H9 (cell line): ENCODE results near the gene PBX1. TPM values are rescaled to one million over a fixed set of nuclear protein-coding genes. Genes with fewer than 3 reads are reported as not detected.
A peak's percentile ranks its signal among the peaks of the same experiment; 100 is the strongest.

ENCODE experiments used
- DNase-seq: peaks from one replicate; pipeline ENCODE4 v3.0.0-alpha.2; 2017
- H2AFZ ChIP-seq: one replicate; pipeline ENCODE4 v1.6.1; 2013; ENCODE audit warnings: mild to moderate bottlenecking, low read length, control low read depth, moderate library complexity
- H2AK5ac ChIP-seq: 2 replicates; pipeline ENCODE4 v1.6.1; 2013; ENCODE audit warnings: low read length, control low read depth, mixed read lengths; ENCODE audit not compliant: insufficient read length
- H2BK120ac ChIP-seq: one replicate; pipeline ENCODE4 v1.6.1; 2013; ENCODE audit warnings: low read depth, mild to moderate bottlenecking, low read length, control low read depth, inconsistent platforms; ENCODE audit not compliant: poor library complexity, severe bottlenecking
- H2BK12ac ChIP-seq: 2 replicates; pipeline ENCODE4 v1.6.1; 2013; ENCODE audit warnings: low read length, control low read depth, mixed read lengths, low read depth; ENCODE audit not compliant: insufficient read length
- H2BK15ac ChIP-seq: 2 replicates; pipeline ENCODE4 v1.6.1; 2013; ENCODE audit warnings: low read depth, low read length, control low read depth
- H2BK20ac ChIP-seq: one replicate; pipeline ENCODE4 v1.6.1; 2013; ENCODE audit warnings: low read depth, mild to moderate bottlenecking, low read length, control low read depth, inconsistent platforms; ENCODE audit not compliant: poor library complexity, severe bottlenecking
- H2BK5ac ChIP-seq: 2 replicates; pipeline ENCODE4 v1.6.1; 2013; ENCODE audit warnings: low read length, control low read depth, mixed read lengths; ENCODE audit not compliant: insufficient read length
- H3K14ac ChIP-seq: 2 replicates; pipeline ENCODE4 v1.6.1; 2013; ENCODE audit warnings: low read length, control low read depth; ENCODE audit not compliant: insufficient read depth
- H3K18ac ChIP-seq: 2 replicates; pipeline ENCODE4 v1.6.1; 2013; ENCODE audit warnings: low read depth, mild to moderate bottlenecking, mixed read lengths, low read length, control low read depth; ENCODE audit not compliant: insufficient read length
- H3K23ac ChIP-seq: 2 replicates; pipeline ENCODE4 v1.6.1; 2013; ENCODE audit warnings: low read length, control low read depth, mixed read lengths, low read depth; ENCODE audit not compliant: insufficient read length
- H3K23me2 ChIP-seq: 2 replicates; pipeline ENCODE4 v1.6.1; 2013; ENCODE audit warnings: low read depth, mild to moderate bottlenecking, mixed read lengths, low read length, control low read depth; ENCODE audit not compliant: insufficient read length, poor library complexity, severe bottlenecking
- H3K27ac ChIP-seq: 2 replicates; pipeline ENCODE4 v1.5.1; 2013; ENCODE audit warnings: low read length, control low read depth, mixed read lengths, low read depth; ENCODE audit not compliant: insufficient read length
- H3K27me3 ChIP-seq: 2 replicates; pipeline ENCODE4 v1.6.1; 2013; ENCODE audit warnings: low read length, control low read depth, inconsistent platforms; ENCODE audit not compliant: insufficient read depth
- H3K4ac ChIP-seq: 2 replicates; pipeline ENCODE4 v1.6.1; 2013; ENCODE audit warnings: low read depth, mild to moderate bottlenecking, control low read depth, inconsistent platforms, low read length, moderate library complexity
- H3K4me1 ChIP-seq: 2 replicates; pipeline ENCODE4 v1.6.1; 2013; ENCODE audit warnings: low read length, control low read depth, inconsistent platforms; ENCODE audit not compliant: insufficient read depth
- H3K4me2 ChIP-seq: 2 replicates; pipeline ENCODE4 v1.6.1; 2013; ENCODE audit warnings: low read length, control low read depth, mixed read lengths; ENCODE audit not compliant: insufficient read length, insufficient read depth
- H3K56ac ChIP-seq: 2 replicates; pipeline ENCODE4 v1.6.1; 2013; ENCODE audit warnings: low read depth, mild to moderate bottlenecking, mixed read lengths, low read length, control low read depth; ENCODE audit not compliant: insufficient read length
- H3K79me1 ChIP-seq: 2 replicates; pipeline ENCODE4 v1.6.1; 2013; ENCODE audit warnings: low read depth, mild to moderate bottlenecking, moderate library complexity, low read length, control low read depth, inconsistent platforms; ENCODE audit not compliant: insufficient read depth, poor library complexity, severe bottlenecking
- H3K79me2 ChIP-seq: 2 replicates; pipeline ENCODE4 v1.6.1; 2013; ENCODE audit warnings: low read length, control low read depth, inconsistent platforms; ENCODE audit not compliant: insufficient read depth
- H3K9ac ChIP-seq: 2 replicates; pipeline ENCODE4 v1.6.1; 2013; ENCODE audit warnings: low read length, control low read depth, mixed read lengths; ENCODE audit not compliant: insufficient read length; ENCODE audit errors: extremely low read depth
- H3K9me3 ChIP-seq: one replicate; pipeline ENCODE4 v1.6.1; 2013; ENCODE audit warnings: low read depth, low read length, inconsistent platforms; ENCODE audit not compliant: control insufficient read depth
- H3T11ph ChIP-seq: one replicate; pipeline ENCODE4 v1.6.1; 2013; ENCODE audit warnings: mild to moderate bottlenecking, low read length, control low read depth, inconsistent platforms
- H4K20me1 ChIP-seq: one replicate; pipeline ENCODE4 v1.6.1; 2013; ENCODE audit not compliant: control insufficient read depth, insufficient read length, insufficient read depth
- H4K5ac ChIP-seq: 2 replicates; pipeline ENCODE4 v1.6.1; 2013; ENCODE audit warnings: low read depth, mild to moderate bottlenecking, mixed read lengths, low read length, control low read depth; ENCODE audit not compliant: insufficient read length
- H4K8ac ChIP-seq: replicated peaks from 2 replicates; pipeline ENCODE4 v1.6.1; 2013; ENCODE audit warnings: low read length, control low read depth, mixed read lengths, low read depth; ENCODE audit not compliant: insufficient read length
- H4K91ac ChIP-seq: 2 replicates; pipeline ENCODE4 v1.6.1; 2013; ENCODE audit warnings: low read depth, mild to moderate bottlenecking, moderate library complexity, mixed read lengths, low read length, control low read depth; ENCODE audit not compliant: insufficient read length
- H3K27ac Mint-ChIP-seq, 3 experiments: 2 replicates in 2 of 3; 3 replicates in 1 of 3; pipeline ENCODE4 v1.8.0; 2020 to 2021; ENCODE audit warnings: mixed read lengths in 3 of 3, mild to moderate bottlenecking in 1 of 3, moderate library complexity in 1 of 3
- H3K27me3 Mint-ChIP-seq: 2 replicates; pipeline ENCODE4 v1.8.0; 2021; ENCODE audit warnings: low read depth, mild to moderate bottlenecking, moderate library complexity, mixed read lengths
- H3K36me3 Mint-ChIP-seq, 3 experiments: 2 replicates in 2 of 3; 3 replicates in 1 of 3; pipeline ENCODE4 v1.8.0; 2020 to 2021; ENCODE audit warnings: low read depth in 3 of 3, mixed read lengths in 3 of 3; ENCODE audit not compliant: insufficient read depth in 1 of 3
- H3K4me1 Mint-ChIP-seq, 2 experiments: 2 replicates each; pipeline ENCODE4 v1.8.0; 2020; ENCODE audit warnings: mixed read lengths in 2 of 2
- H3K4me3 Mint-ChIP-seq, 2 experiments: 2 replicates in 1 of 2; 3 replicates in 1 of 2; pipeline ENCODE4 v1.8.0; 2020 to 2021; ENCODE audit warnings: mild to moderate bottlenecking in 2 of 2, mixed read lengths in 2 of 2, moderate library complexity in 1 of 2
- H3K9me3 Mint-ChIP-seq, 2 experiments: 2 replicates in 1 of 2; 3 replicates in 1 of 2; pipeline ENCODE4 v1.8.0; 2020; ENCODE audit warnings: mild to moderate bottlenecking in 2 of 2, mixed read lengths in 2 of 2, moderate library complexity in 1 of 2
- CTCF ChIP-seq: fragments of 200-600 bp; sonication (generic); conservative IDR thresholded peaks from 3 replicates; pipeline ENCODE4 v1.8.0; 2021; ENCODE audit warnings: antibody characterized with exemption, mild to moderate bottlenecking
- WGBS: extraction: QIAGEN DNeasy Blood & Tissue Kit; methylation state at CpG from one replicate; pipeline ENCODE4 v1.1.7; 2013; ENCODE audit warnings: missing lambda C conversion rate, low lambda C conversion rate, mixed read lengths; ENCODE audit not compliant: insufficient read length; ENCODE audit errors: extremely low coverage; 5-methylcytosine and 5-hydroxymethylcytosine counted together
- total RNA-seq: library from RNA; stranded (reverse); gene quantifications from 2 replicates; pipeline ENCODE4 v1.2.1, GENCODE V29; 2021

PBX1 gene
- total RNA-seq, 1 experiment from 2014 or later: 142 TPM

GRCh38 chr1:164653705-164654104 is 94.7 kb downstream of the PBX1 start:
- Histone ChIP-seq H3K79me1 (peaks cover 3% of the 10 kb centered on the region), H2AK5ac (no peak overlapping the region), H3K79me2 (peaks cover 10% of the 10 kb centered on the region; the same call in 1 of the 2 replicates), H2BK15ac (no peak overlapping the region), H3K27me3 (no peaks in the 10 kb centered on the region), H2AFZ (no peak overlapping the region), H3K56ac (no peak overlapping the region), H4K5ac (no peak overlapping the region), H2BK12ac (no peak overlapping the region), H3K4me1 (peaks cover 13% of the 10 kb centered on the region), H3K23ac (no peak overlapping the region), H3K27ac (no peak overlapping the region), H4K8ac (no peak overlapping the region), H3K23me2 (no peaks in the 10 kb centered on the region), H3K9me3 (no peaks in the 10 kb centered on the region), H3K4ac (no peak overlapping the region), H3K18ac (no peak overlapping the region), H2BK5ac (no peak overlapping the region), H4K91ac (no peak overlapping the region), H3T11ph (no peak overlapping the region), H3K14ac (no peak overlapping the region), H2BK120ac (no peak overlapping the region), H2BK20ac (no peak overlapping the region), H3K4me2 (no peak overlapping the region), H4K20me1 (no peaks in the 10 kb centered on the region), H3K9ac (no peak overlapping the region)
- H3K36me3 Mint-ChIP-seq: peaks cover 0 to 9% (median 9%) of the 10 kb centered on the region in 3 experiments; a peak in 2 of 7 replicates
- DNase-seq: no peak
- no CpG with 5 or more reads among the region's 3 CpGs for WGBS
- no peaks in the 10 kb centered on the region for H3K27me3 Mint-ChIP-seq
- H3K4me1 Mint-ChIP-seq: peaks cover 40 to 63% of the 10 kb centered on the region in 2 experiments
- TF ChIP-seq CTCF: no peak
- no peak overlapping the region for H3K4me3 Mint-ChIP-seq
- H3K9me3 Mint-ChIP-seq: no peaks in the 10 kb centered on the region
- H3K27ac Mint-ChIP-seq: peak overlapping the region in 1 of 3 experiments; percentile 67; a peak in 1 of 7 replicates
